Liver (tissue), 9 donors: Measurements from ENCODE around the gene FAM163A. TPM values are rescaled to one million over a fixed set of nuclear protein-coding genes. Genes with fewer than 3 reads are reported as not detected.

ENCODE experiments used
- DNase-seq: peaks from one replicate; pipeline ENCODE4 v3.0.0-alpha.2; 2017; ENCODE audit warnings: low spot score
- H3K27ac ChIP-seq, 2 donors: one replicate each; pipeline ENCODE4 v1.7.0; 2013; ENCODE audit warnings: inconsistent platforms in 2 of 2, low read length in 2 of 2, control low read depth in 1 of 2, low read depth in 1 of 2, mild to moderate bottlenecking in 1 of 2
- H3K27me3 ChIP-seq, 4 donors: one replicate each; pipeline versions ENCODE4 v1.6.1 to v1.7.0; 2013; ENCODE audit warnings: low read length in 3 of 4, inconsistent platforms in 1 of 4, mild to moderate bottlenecking in 1 of 4, moderate library complexity in 1 of 4; ENCODE audit not compliant: control insufficient read depth in 4 of 4, insufficient read depth in 4 of 4
- H3K36me3 ChIP-seq, 4 donors: one replicate each; pipeline versions ENCODE4 v1.6.1 to v1.7.0; 2013; ENCODE audit warnings: low read length in 3 of 4, mild to moderate bottlenecking in 3 of 4, low read depth in 1 of 4, moderate library complexity in 1 of 4; ENCODE audit not compliant: control insufficient read depth in 4 of 4, insufficient read depth in 3 of 4
- H3K4me1 ChIP-seq, 4 donors: one replicate each; pipeline versions ENCODE4 v1.6.1 to v1.7.0; 2013; ENCODE audit warnings: low read length in 3 of 4, mild to moderate bottlenecking in 3 of 4, moderate library complexity in 1 of 4; ENCODE audit not compliant: control insufficient read depth in 4 of 4, insufficient read depth in 4 of 4
- H3K4me3 ChIP-seq, 3 donors: one replicate each; pipeline versions ENCODE4 v1.6.1 to v1.7.0; 2013; ENCODE audit warnings: low read length in 3 of 3, control low read depth in 1 of 3, low read depth in 1 of 3, mild to moderate bottlenecking in 1 of 3
- H3K9ac ChIP-seq, 2 donors: one replicate each; pipeline ENCODE4 v1.7.0; 2013; ENCODE audit warnings: low read length in 2 of 2, mild to moderate bottlenecking in 2 of 2, moderate library complexity in 2 of 2, control low read depth in 1 of 2, low read depth in 1 of 2
- H3K9me3 ChIP-seq, 4 donors: one replicate each; pipeline versions ENCODE4 v1.6.1 to v1.7.0; 2013; ENCODE audit warnings: low read length in 3 of 4; ENCODE audit not compliant: control insufficient read depth in 4 of 4
- ATF3 ChIP-seq: IDR thresholded peaks from 2 replicates; pipeline ENCODE4 v1.6.1; 2016; ENCODE audit warnings: antibody characterized with exemption
- EGR1 ChIP-seq, 2 donors: IDR thresholded peaks; 2 replicates each; pipeline ENCODE4 v1.6.1; 2016 to 2018; ENCODE audit warnings: antibody characterized with exemption in 2 of 2, low read depth in 2 of 2
- FOXA1 ChIP-seq: IDR thresholded peaks from 2 replicates; pipeline ENCODE4 v1.6.1; 2016; ENCODE audit warnings: antibody characterized with exemption
- FOXA2 ChIP-seq: IDR thresholded peaks from 2 replicates; pipeline ENCODE4 v1.6.1; 2016; ENCODE audit warnings: antibody characterized with exemption
- GABPA ChIP-seq, 2 donors: IDR thresholded peaks in 1 of 2; conservative IDR thresholded peaks in 1 of 2; 2 replicates each; pipeline ENCODE4 v1.6.1; 2016; ENCODE audit warnings: antibody characterized with exemption in 2 of 2, mild to moderate bottlenecking in 1 of 2, moderate library complexity in 1 of 2
- HNF4A ChIP-seq, 2 donors: conservative IDR thresholded peaks; 2 replicates each; pipeline ENCODE4 v1.6.1; 2016; ENCODE audit warnings: antibody characterized with exemption in 2 of 2, mild to moderate bottlenecking in 2 of 2
- HNF4G ChIP-seq: IDR thresholded peaks from 2 replicates; pipeline ENCODE4 v1.6.1; 2016; ENCODE audit warnings: antibody characterized with exemption
- JUND ChIP-seq, 2 donors: IDR thresholded peaks; 2 replicates each; pipeline ENCODE4 v1.6.1; 2016; ENCODE audit warnings: antibody characterized with exemption in 2 of 2
- MAX ChIP-seq: IDR thresholded peaks from 2 replicates; pipeline ENCODE4 v1.6.1; 2016; ENCODE audit warnings: antibody characterized with exemption
- NR2F2 ChIP-seq: IDR thresholded peaks from 2 replicates; pipeline ENCODE4 v1.6.1; 2016; ENCODE audit warnings: antibody characterized with exemption
- RAD21 ChIP-seq, 2 donors: IDR thresholded peaks; 2 replicates each; pipeline ENCODE4 v1.6.1; 2016; ENCODE audit warnings: antibody characterized with exemption in 2 of 2, mild to moderate bottlenecking in 2 of 2
- RXRA ChIP-seq, 2 donors: IDR thresholded peaks; 2 replicates each; pipeline ENCODE4 v1.6.1; 2017 to 2018; ENCODE audit warnings: antibody characterized with exemption in 2 of 2, mild to moderate bottlenecking in 1 of 2
- SP1 ChIP-seq: IDR thresholded peaks from 2 replicates; pipeline ENCODE4 v1.6.1; 2018; ENCODE audit warnings: antibody characterized with exemption, mild to moderate bottlenecking
- TAF1 ChIP-seq: conservative IDR thresholded peaks from 2 replicates; pipeline ENCODE4 v1.6.1; 2016; ENCODE audit warnings: antibody characterized with exemption, mild to moderate bottlenecking
- YY1 ChIP-seq: IDR thresholded peaks from 2 replicates; pipeline ENCODE4 v1.6.1; 2016; ENCODE audit warnings: antibody characterized with exemption, mild to moderate bottlenecking
- ZBTB33 ChIP-seq: IDR thresholded peaks from 2 replicates; pipeline ENCODE4 v1.6.1; 2016; ENCODE audit warnings: antibody characterized with exemption
- WGBS: extraction: QIAGEN DNeasy Blood & Tissue Kit; methylation state at CpG from one replicate; pipeline ENCODE4 v1.1.7; 2013; 5-methylcytosine and 5-hydroxymethylcytosine counted together
- polyA plus RNA-seq, 2 donors: library from polyadenylated mRNA; stranded (reverse) in 1 of 2; unstranded in 1 of 2; fragments of 200-250 nt in 1 of 2; fragments of >200 nt in 1 of 2; fragmentation: Nextera tagmentation in 1 of 2; extraction: Ambion mirVana in 1 of 2; gene quantifications; one replicate each; pipeline versions ENCODE4 v1.2.1 to v1.2.3, GENCODE V29; 2013 to 2015
- total RNA-seq, 2 donors: library from RNA; depleted of rRNA; stranded (reverse); fragments of >200 nt; gene quantifications; one replicate each; pipeline ENCODE4 v1.2.3, GENCODE V29; 2014
- TF ChIP-seq, protein P1 (sequence below): IDR thresholded peaks from 2 replicates; pipeline ENCODE4 v1.6.1; 2016; ENCODE audit warnings: antibody characterized with exemption, mild to moderate bottlenecking
- TF ChIP-seq, protein P2 (sequence below): fragments of 150-350 bp; IDR thresholded peaks from 2 replicates; pipeline ENCODE4 v1.5.1; 2017; ENCODE audit warnings: improper control_type of control experiment, low read depth, low read length; ENCODE audit not compliant: missing input control
- donor health status: healthy.
- donor health status: healthy.
- donor health status: healthy.
- donor health status: healthy.
- donor health status: healthy.

FAM163A gene
- total and polyA plus RNA-seq, 4 donors: 0.07 TPM; not detected in 3

DNA sequence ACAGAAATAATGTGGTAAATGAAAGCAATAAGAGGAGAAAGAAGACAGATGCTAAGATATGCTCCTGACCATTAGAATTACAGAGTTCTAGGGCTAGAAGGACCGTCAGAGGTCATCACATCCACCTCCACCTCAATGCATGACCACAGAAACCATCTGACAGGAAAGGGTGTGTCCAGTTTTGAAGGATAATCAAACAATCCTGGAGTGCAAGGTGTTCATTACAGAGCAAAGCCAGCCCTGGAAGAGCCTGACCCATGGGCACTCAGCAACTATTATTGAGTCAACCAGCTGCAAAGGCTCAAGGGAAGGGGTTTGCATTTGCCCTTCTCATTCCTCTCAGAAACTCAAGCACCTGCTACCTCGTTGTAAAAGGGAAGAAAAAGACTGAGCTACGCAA lies 88.1 kb downstream of the FAM163A start:
- no peak for DNase-seq
- H3K36me3 ChIP-seq: peaks cover 0 to 4% (median 0%) of the 10 kb centered on the region in 4 donors
- H3K27me3 ChIP-seq: no peaks in the 10 kb centered on the region
- H3K4me3 ChIP-seq: no peak overlapping the region
- no peak overlapping the region for H3K27ac ChIP-seq
- no peaks in the 10 kb centered on the region for H3K9me3 ChIP-seq
- no peak overlapping the region for H3K9ac ChIP-seq
- 60% methylated on average over 3 of the region's 3 CpGs for WGBS
- no peaks in the 10 kb centered on the region for H3K4me1 ChIP-seq
- no peak for TF ChIP-seq JUND (IDR thresholded peaks at IDR 0.05)
- no peak for TF ChIP-seq TAF1
- no peak for TF ChIP-seq SP1
- no peak for TF ChIP-seq HNF4G
- no peak for TF ChIP-seq FOXA2
- TF ChIP-seq, protein P1, sequence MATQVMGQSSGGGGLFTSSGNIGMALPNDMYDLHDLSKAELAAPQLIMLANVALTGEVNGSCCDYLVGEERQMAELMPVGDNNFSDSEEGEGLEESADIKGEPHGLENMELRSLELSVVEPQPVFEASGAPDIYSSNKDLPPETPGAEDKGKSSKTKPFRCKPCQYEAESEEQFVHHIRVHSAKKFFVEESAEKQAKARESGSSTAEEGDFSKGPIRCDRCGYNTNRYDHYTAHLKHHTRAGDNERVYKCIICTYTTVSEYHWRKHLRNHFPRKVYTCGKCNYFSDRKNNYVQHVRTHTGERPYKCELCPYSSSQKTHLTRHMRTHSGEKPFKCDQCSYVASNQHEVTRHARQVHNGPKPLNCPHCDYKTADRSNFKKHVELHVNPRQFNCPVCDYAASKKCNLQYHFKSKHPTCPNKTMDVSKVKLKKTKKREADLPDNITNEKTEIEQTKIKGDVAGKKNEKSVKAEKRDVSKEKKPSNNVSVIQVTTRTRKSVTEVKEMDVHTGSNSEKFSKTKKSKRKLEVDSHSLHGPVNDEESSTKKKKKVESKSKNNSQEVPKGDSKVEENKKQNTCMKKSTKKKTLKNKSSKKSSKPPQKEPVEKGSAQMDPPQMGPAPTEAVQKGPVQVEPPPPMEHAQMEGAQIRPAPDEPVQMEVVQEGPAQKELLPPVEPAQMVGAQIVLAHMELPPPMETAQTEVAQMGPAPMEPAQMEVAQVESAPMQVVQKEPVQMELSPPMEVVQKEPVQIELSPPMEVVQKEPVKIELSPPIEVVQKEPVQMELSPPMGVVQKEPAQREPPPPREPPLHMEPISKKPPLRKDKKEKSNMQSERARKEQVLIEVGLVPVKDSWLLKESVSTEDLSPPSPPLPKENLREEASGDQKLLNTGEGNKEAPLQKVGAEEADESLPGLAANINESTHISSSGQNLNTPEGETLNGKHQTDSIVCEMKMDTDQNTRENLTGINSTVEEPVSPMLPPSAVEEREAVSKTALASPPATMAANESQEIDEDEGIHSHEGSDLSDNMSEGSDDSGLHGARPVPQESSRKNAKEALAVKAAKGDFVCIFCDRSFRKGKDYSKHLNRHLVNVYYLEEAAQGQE: no peak
- TF ChIP-seq, protein P2, sequence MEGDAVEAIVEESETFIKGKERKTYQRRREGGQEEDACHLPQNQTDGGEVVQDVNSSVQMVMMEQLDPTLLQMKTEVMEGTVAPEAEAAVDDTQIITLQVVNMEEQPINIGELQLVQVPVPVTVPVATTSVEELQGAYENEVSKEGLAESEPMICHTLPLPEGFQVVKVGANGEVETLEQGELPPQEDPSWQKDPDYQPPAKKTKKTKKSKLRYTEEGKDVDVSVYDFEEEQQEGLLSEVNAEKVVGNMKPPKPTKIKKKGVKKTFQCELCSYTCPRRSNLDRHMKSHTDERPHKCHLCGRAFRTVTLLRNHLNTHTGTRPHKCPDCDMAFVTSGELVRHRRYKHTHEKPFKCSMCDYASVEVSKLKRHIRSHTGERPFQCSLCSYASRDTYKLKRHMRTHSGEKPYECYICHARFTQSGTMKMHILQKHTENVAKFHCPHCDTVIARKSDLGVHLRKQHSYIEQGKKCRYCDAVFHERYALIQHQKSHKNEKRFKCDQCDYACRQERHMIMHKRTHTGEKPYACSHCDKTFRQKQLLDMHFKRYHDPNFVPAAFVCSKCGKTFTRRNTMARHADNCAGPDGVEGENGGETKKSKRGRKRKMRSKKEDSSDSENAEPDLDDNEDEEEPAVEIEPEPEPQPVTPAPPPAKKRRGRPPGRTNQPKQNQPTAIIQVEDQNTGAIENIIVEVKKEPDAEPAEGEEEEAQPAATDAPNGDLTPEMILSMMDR: no peak
- no peak for TF ChIP-seq RAD21 (IDR thresholded peaks at IDR 0.05)
- TF ChIP-seq HNF4A (conservative IDR thresholded peaks at IDR 0.05): no peak
- TF ChIP-seq FOXA1: no peak
- TF ChIP-seq MAX: no peak
- TF ChIP-seq GABPA (IDR thresholded peaks at IDR 0.05 in 1 of 2, conservative IDR thresholded peaks at IDR 0.05 in 1 of 2): no peak
- no peak for TF ChIP-seq ZBTB33
- no peak for TF ChIP-seq YY1
- TF ChIP-seq EGR1 (IDR thresholded peaks at IDR 0.05; ENCODE audit: low read depth in 2 of 2): no peak
- no peak for TF ChIP-seq RXRA (IDR thresholded peaks at IDR 0.05)
- TF ChIP-seq ATF3: no peak
- no peak for TF ChIP-seq NR2F2
